ENCODE measurements around the gene MEIS1.

MEIS1 gene

GRCh38 chr2:66575625-66576310 lies 140.8 kb downstream of the MEIS1 start:
- peak overlapping the region; percentile 68; the same call in 1 of the 2 replicates for H3K4me3 ChIP-seq (ENCODE audit: low read length)
- no CpG with 5 or more reads among the region's 53 CpGs for WGBS (ENCODE audit: insufficient coverage, insufficient read length)
- DNase-seq (ENCODE audit: low read depth, low spot score) = no peak

GRCh38 chr2:66576311-66576560 lies 141.3 kb downstream of the MEIS1 start:
- WGBS (ENCODE audit: insufficient coverage, insufficient read length) = no CpG with 5 or more reads among the region's 11 CpGs
- DNase-seq (ENCODE audit: low read depth, low spot score) = no peak
- peaks cover 2% of the 10 kb centered on the region; the same call in 1 of the 2 replicates for H3K4me1 ChIP-seq (ENCODE audit: control insufficient read depth, insufficient read depth, low read length)
- peaks cover 38% of the 10 kb centered on the region for H3K27me3 ChIP-seq (ENCODE audit: control insufficient read depth, insufficient read depth, low read length)
- H3K27ac ChIP-seq (ENCODE audit: low read length) = no peak overlapping the region
- H3K9me3 ChIP-seq (ENCODE audit: control insufficient read depth, insufficient read depth, low read length) = no peaks in the 10 kb centered on the region
- peak overlapping the region; percentile 17; the same call in 1 of the 2 replicates for H3K4me3 ChIP-seq (ENCODE audit: low read length)
- H3K36me3 ChIP-seq (ENCODE audit: control insufficient read depth, insufficient read depth, low read length) = no peaks in the 10 kb centered on the region

More at GRCh38 chr2:66575625-66576310, 140.8 kb downstream of the MEIS1 start:
- peaks cover 2% of the 10 kb centered on the region; the same call in 1 of the 2 replicates for H3K4me1 ChIP-seq (ENCODE audit: control insufficient read depth, insufficient read depth, low read length)
- no peaks in the 10 kb centered on the region for H3K9me3 ChIP-seq (ENCODE audit: control insufficient read depth, insufficient read depth, low read length)
- H3K27ac ChIP-seq (ENCODE audit: low read length) = no peak overlapping the region
- H3K36me3 ChIP-seq (ENCODE audit: control insufficient read depth, insufficient read depth, low read length) = no peaks in the 10 kb centered on the region
- peaks cover 34% of the 10 kb centered on the region for H3K27me3 ChIP-seq (ENCODE audit: control insufficient read depth, insufficient read depth, low read length)

DNA sequence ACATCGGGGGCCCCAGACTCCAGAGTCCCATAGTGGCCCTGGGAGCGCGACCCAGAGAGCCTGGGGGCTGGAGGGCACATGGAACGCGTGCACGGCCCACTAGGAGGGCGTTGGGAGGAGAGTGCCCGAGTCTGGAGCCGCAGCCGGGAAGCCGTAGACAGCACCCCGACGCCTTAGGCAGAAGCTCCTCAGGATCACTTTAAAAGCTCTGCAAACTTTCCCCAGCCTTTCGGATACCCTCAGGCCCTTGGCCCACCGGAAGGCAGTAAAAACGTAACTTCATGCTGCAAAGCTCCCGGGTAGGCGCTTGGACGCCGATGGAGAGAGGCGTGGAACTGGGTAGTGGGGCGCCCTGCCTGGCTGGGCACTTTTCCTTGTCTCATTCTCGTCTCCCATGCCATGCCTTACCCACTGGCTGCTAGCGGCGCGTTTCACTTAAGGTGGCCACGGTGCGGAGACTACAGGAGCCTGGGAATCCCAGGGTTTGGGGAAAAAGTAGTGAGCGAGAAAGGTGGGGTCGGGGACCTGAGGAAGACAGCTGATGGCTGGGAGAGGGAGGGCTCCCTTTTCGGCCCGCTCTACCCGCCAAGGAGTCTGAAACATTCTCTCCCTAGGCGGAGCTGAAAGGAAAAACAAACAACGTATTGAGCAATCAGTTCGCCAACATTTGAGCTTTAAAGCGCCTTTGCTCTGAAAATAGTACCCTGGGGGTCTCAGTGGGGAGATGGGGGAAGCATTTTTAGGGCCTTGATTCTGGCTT lies 141.8 kb downstream of the MEIS1 start:
- WGBS (ENCODE audit: insufficient coverage, insufficient read length) = no CpG with 5 or more reads among the region's 37 CpGs
- Histone ChIP-seq H3K27me3 (ENCODE audit: control insufficient read depth, insufficient read depth, low read length) (peaks cover 42% of the 10 kb centered on the region), H3K36me3 (ENCODE audit: control insufficient read depth, insufficient read depth, low read length) (no peaks in the 10 kb centered on the region), H3K27ac (ENCODE audit: low read length) (no peak overlapping the region), H3K9me3 (ENCODE audit: control insufficient read depth, insufficient read depth, low read length) (no peaks in the 10 kb centered on the region), H3K4me1 (ENCODE audit: control insufficient read depth, insufficient read depth, low read length) (peaks cover 2% of the 10 kb centered on the region; the same call in 1 of the 2 replicates), H3K4me3 (ENCODE audit: low read length) (peak overlapping the region; percentile 17; the same call in 1 of the 2 replicates)
- DNase-seq (ENCODE audit: low read depth, low spot score) = no peak

DNA sequence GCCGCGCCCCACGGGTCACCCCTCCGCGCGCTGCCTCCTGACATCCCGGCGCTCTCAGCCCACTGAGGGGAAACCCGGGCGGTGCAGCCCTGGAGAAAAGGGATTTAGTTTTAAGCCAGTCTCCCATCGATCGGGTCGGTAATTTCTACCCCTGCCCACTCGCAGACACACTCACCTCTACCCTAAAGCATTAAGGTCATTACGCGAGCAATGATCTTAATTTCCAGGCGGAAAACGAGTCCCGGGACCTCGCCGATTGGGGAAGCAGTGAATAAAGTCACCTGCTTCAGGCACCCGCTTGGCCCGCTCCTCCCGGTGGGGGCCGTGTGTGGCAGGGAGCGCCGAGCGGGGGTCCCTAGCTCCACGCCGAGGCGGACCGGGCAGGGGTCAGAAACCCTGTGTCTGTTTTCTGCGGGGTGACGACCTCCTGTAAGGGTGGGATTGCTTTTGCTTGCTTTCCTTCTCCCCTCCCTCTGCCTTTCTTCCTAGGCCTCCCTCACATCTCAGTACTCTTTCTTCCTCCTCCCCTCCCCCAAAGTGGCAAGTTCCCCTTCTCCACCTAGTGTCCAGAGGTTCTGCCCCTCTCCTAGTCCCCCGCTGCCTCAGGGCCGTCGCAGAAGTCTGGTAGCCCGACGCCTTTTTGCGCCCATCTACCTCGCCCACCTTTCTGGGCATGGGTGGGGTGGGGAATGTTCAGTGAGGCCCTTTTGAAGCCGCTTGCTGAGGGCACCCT lies 142.6 kb downstream of the MEIS1 start:
- Histone ChIP-seq H3K4me1 (ENCODE audit: control insufficient read depth, insufficient read depth, low read length) (peaks cover 2% of the 10 kb centered on the region; the same call in 1 of the 2 replicates), H3K36me3 (ENCODE audit: control insufficient read depth, insufficient read depth, low read length) (no peaks in the 10 kb centered on the region), H3K4me3 (ENCODE audit: low read length) (peak overlapping the region; percentile 23; the same call in 1 of the 2 replicates), H3K27ac (ENCODE audit: low read length) (no peak overlapping the region), H3K9me3 (ENCODE audit: control insufficient read depth, insufficient read depth, low read length) (no peaks in the 10 kb centered on the region), H3K27me3 (ENCODE audit: control insufficient read depth, insufficient read depth, low read length) (peaks cover 50% of the 10 kb centered on the region)
- no peak for DNase-seq (ENCODE audit: low read depth, low spot score)
- no CpG with 5 or more reads among the region's 42 CpGs for WGBS (ENCODE audit: insufficient coverage, insufficient read length)

DNA sequence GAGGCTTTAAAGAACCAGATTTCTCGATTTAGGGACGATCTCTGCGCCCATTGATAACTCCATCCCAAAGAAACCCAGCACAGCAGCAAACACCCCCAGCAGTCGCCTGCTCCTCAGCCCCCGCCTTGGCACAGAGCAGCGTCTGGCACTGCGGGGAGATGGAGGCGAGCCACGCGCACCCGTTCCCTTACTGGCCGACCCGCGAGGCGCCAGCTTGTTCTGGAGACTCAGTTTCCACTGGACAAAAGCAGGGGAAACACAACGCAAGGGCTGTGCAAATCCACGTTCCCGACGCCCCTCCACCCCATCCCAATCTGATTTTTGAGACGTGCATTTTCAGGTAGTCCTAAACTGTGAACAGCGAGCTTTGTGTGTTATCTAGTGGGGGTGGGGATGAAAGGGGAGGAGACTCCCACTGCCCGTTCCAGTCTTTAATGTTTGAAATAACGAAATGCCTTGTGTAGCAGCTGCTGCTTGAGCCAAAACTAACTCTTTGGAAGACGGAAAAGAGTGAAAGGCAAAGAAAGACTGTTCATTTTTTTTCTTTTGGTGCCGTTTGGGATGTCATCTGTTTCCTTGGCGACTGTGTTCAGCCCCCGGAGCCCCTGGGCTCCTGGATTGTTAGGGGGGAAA lies 143.2 kb downstream of the MEIS1 start:
- Histone ChIP-seq H3K27me3 (ENCODE audit: control insufficient read depth, insufficient read depth, low read length) (peaks cover 57% of the 10 kb centered on the region), H3K9me3 (ENCODE audit: control insufficient read depth, insufficient read depth, low read length) (no peaks in the 10 kb centered on the region), H3K36me3 (ENCODE audit: control insufficient read depth, insufficient read depth, low read length) (no peaks in the 10 kb centered on the region), H3K4me1 (ENCODE audit: control insufficient read depth, insufficient read depth, low read length) (peaks cover 2% of the 10 kb centered on the region; the same call in 1 of the 2 replicates), H3K4me3 (ENCODE audit: low read length) (no peak overlapping the region; the same call in 1 of the 2 replicates), H3K27ac (ENCODE audit: low read length) (no peak overlapping the region)
- no CpG with 5 or more reads among the region's 27 CpGs for WGBS (ENCODE audit: insufficient coverage, insufficient read length)
- DNase-seq (ENCODE audit: low read depth, low spot score) = no peak

DNA sequence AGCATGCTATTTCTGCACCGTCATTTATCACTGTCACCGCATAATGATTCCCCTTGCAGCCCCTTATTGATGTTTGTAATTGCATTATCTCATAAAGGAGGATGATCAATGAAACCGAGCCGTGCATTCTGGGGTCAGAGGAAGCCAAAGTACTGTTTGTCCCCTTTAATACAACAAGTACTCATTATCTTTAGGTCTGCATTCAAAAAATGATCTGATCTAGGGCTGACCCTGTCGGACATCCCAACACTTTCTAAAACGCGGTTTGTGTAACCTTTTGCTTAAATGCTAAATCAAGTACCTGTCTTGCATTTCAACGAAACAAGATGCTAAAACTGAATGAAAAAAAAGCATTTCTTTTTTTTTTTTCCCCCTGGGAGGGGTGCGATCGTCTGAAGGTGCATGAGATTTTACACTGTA lies 143.8 kb downstream of the MEIS1 start:
- WGBS (ENCODE audit: insufficient coverage, insufficient read length) = no CpG with 5 or more reads among the region's 10 CpGs
- Histone ChIP-seq H3K4me1 (ENCODE audit: control insufficient read depth, insufficient read depth, low read length) (peaks cover 4% of the 10 kb centered on the region; the same call in 1 of the 2 replicates), H3K9me3 (ENCODE audit: control insufficient read depth, insufficient read depth, low read length) (no peaks in the 10 kb centered on the region), H3K4me3 (ENCODE audit: low read length) (no peak overlapping the region), H3K27me3 (ENCODE audit: control insufficient read depth, insufficient read depth, low read length) (peaks cover 62% of the 10 kb centered on the region), H3K27ac (ENCODE audit: low read length) (no peak overlapping the region), H3K36me3 (ENCODE audit: control insufficient read depth, insufficient read depth, low read length) (no peaks in the 10 kb centered on the region)
- DNase-seq (ENCODE audit: low read depth, low spot score) = no peak

DNA sequence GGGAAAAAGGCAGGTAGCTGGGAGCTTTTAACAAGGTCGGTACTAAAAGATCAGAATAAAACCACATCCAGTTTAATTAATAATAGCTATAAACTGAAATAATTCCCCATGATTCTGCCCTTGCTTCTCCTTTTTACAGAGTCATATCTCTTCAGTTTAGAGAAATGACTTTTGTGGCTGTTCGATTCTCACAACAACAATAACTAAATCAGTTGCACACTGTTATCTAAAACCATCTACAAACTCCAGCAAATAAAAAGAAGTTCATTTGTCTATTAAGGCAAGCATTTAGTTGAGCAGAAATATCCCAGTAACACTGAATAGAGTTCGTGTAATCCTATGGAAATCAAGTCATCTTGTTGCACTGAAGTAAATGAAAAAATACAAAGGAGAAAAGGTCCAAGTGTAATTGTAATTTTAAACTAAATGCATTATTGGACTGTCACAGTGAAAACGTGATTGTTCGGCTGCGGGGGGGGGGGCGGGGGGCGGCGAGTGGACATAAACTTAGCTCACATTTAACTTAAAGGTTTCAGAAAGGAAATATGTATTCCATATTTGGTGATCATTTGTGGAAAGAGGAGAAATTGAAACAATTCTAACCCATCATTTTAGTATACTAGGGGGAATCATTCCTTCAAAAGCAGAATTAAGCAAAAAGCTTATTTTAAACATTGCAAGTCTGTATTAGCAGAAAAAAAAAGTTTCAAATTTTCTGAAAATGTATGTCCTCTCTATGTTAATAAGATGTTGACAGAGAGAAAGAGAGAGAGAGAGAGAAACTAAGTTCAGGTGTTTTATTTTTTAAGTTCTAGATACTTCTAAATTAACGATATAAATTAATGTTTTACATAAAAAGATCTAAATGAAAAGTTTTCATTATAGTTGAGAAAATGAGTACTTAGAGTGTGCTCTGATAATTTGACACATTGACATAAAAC lies 144.5 kb downstream of the MEIS1 start:
- H3K4me1 ChIP-seq (ENCODE audit: control insufficient read depth, insufficient read depth, low read length) = peaks cover 4% of the 10 kb centered on the region; the same call in 1 of the 2 replicates
- DNase-seq (ENCODE audit: low read depth, low spot score) = no peak
- H3K27me3 ChIP-seq (ENCODE audit: control insufficient read depth, insufficient read depth, low read length) = peaks cover 63% of the 10 kb centered on the region
- H3K9me3 ChIP-seq (ENCODE audit: control insufficient read depth, insufficient read depth, low read length) = no peaks in the 10 kb centered on the region
- no CpG with 5 or more reads among the region's 10 CpGs for WGBS (ENCODE audit: insufficient coverage, insufficient read length)
- H3K4me3 ChIP-seq (ENCODE audit: low read length) = no peak overlapping the region
- H3K36me3 ChIP-seq (ENCODE audit: control insufficient read depth, insufficient read depth, low read length) = no peaks in the 10 kb centered on the region
- no peak overlapping the region for H3K27ac ChIP-seq (ENCODE audit: low read length)

- Histone ChIP-seq H3K27me3 (ENCODE audit: control insufficient read depth, insufficient read depth, low read length) (peaks cover 63% of the 10 kb centered on the region), H3K4me3 (ENCODE audit: low read length) (no peak overlapping the region)
- WGBS (ENCODE audit: insufficient coverage, insufficient read length) = no CpG with 5 or more reads among the region's 10 CpGs
Observed at GRCh38 chr2:66580166-66581049, 145.5 kb downstream of the MEIS1 start.

More at GRCh38 chr2:66580166-66581049, 145.5 kb downstream of the MEIS1 start:
- Histone ChIP-seq H3K4me1 (ENCODE audit: control insufficient read depth, insufficient read depth, low read length) (peaks cover 4% of the 10 kb centered on the region; the same call in 1 of the 2 replicates), H3K36me3 (ENCODE audit: control insufficient read depth, insufficient read depth, low read length) (no peaks in the 10 kb centered on the region), H3K9me3 (ENCODE audit: control insufficient read depth, insufficient read depth, low read length) (no peaks in the 10 kb centered on the region), H3K27ac (ENCODE audit: low read length) (no peak overlapping the region)
- no peak for DNase-seq (ENCODE audit: low read depth, low spot score)

All from iPS DF 6.9 (cell line).